HepG2 (cell line): ENCODE results near the gene EPHX1. TPM values are rescaled to one million over a fixed set of nuclear protein-coding genes. Genes with fewer than 3 reads are reported as not detected.

Experiments used
- ATAC-seq: fragments of 200-7000 bp; cut with Tn5 transposase; 3 replicates; pipeline ENCODE4 v1.9.1; 2020; ENCODE audit warnings: mild to moderate bottlenecking, moderate library complexity
- BruUV-seq: library from RNA; stranded (reverse); fragments of 400-500 nt; replicated peaks from 2 replicates; lab custom pipeline; 2021; lab: Mats Ljungman, UMichigan
- CTCF ChIA-PET: fragments of 300-600 bp; formaldehyde crosslinking; extraction: SDS; loops from one replicate; lab custom pipeline; 2021; ENCODE audit warnings: low total read pairs, inconsistent platforms, low intra/inter-chr PET ratio; lab: Yijun Ruan, JAX
- POLR2A ChIA-PET: fragments of 350-600 bp; sonication (Branson Sonifier 250); formaldehyde crosslinking; loops from one replicate; lab custom pipeline; 2020; ENCODE audit warnings: antibody characterized with exemption, inconsistent platforms; lab: Yijun Ruan, JAX
- DNase-seq: peaks from one replicate; pipeline ENCODE4 v3.0.0-alpha.2; 2015; ENCODE audit warnings: low spot score
- FAIRE-seq: peaks from 3 replicates; lab custom pipeline; 2011; peaks lifted over from hg19 to GRCh38; lab: Jason Lieb, UNC
- H2AFZ ChIP-seq: one replicate; pipeline ENCODE4 v1.6.1; 2011; ENCODE audit warnings: low read length, inconsistent platforms
- H3K27ac ChIP-seq: fragments of 300-600 bp; 3 replicates; pipeline ENCODE4 v1.8.0; 2011; ENCODE audit warnings: mixed run types, mild to moderate bottlenecking, mixed read lengths, low read length, inconsistent platforms; ENCODE audit not compliant: insufficient read depth; ENCODE audit errors: extremely low read length
- H3K27me3 ChIP-seq, 2 experiments: fragments of 200-600 bp in 1 of 2; 2 replicates in 1 of 2; 3 replicates in 1 of 2; pipeline versions ENCODE4 v1.6.0 to v1.8.0; 2011; ENCODE audit warnings: low read length in 2 of 2, mild to moderate bottlenecking in 2 of 2, moderate library complexity in 2 of 2, inconsistent platforms in 1 of 2; ENCODE audit not compliant: insufficient read depth in 2 of 2, control insufficient read depth in 1 of 2
- H3K36me3 ChIP-seq, 2 experiments: fragments of 200-600 bp in 1 of 2; replicated peaks in 1 of 2; 2 replicates in 1 of 2; 3 replicates in 1 of 2; pipeline versions ENCODE4 v1.5.1 to v1.8.0; 2011; ENCODE audit warnings: low read length in 2 of 2, inconsistent platforms in 1 of 2; ENCODE audit not compliant: insufficient read depth in 2 of 2, control insufficient read depth in 1 of 2
- H3K4me1 ChIP-seq: 2 replicates; pipeline ENCODE4 v1.5.1; 2012; ENCODE audit warnings: low read length, inconsistent platforms; ENCODE audit not compliant: insufficient read depth
- H3K4me2 ChIP-seq: 2 replicates; pipeline ENCODE4 v1.6.0; 2011; ENCODE audit warnings: low read depth, low read length, inconsistent platforms
- H3K4me3 ChIP-seq, 3 experiments: fragments of 200-600 bp in 1 of 3; sonication (generic), shearing (Covaris generic) in 1 of 3; replicated peaks in 1 of 3; 2 replicates each; pipeline ENCODE4 v1.5.1; 2011 to 2016; ENCODE audit warnings: low read length in 3 of 3, inconsistent platforms in 2 of 3, low read depth in 2 of 3, mild to moderate bottlenecking in 2 of 3, control low read depth in 1 of 3, mixed read lengths in 1 of 3; ENCODE audit not compliant: insufficient read depth in 1 of 3
- H3K79me2 ChIP-seq: one replicate; pipeline ENCODE4 v1.6.1; 2011; ENCODE audit warnings: low read length, inconsistent platforms; ENCODE audit not compliant: insufficient read depth
- H3K9ac ChIP-seq: 2 replicates; pipeline ENCODE4 v1.6.0; 2011; ENCODE audit warnings: mild to moderate bottlenecking, low read depth, low read length, inconsistent platforms; ENCODE audit not compliant: insufficient read depth
- H3K9me3 ChIP-seq: 2 replicates; pipeline ENCODE4 v1.5.1; 2012; ENCODE audit warnings: mild to moderate bottlenecking, low read length
- H4K20me1 ChIP-seq: 2 replicates; pipeline ENCODE4 v1.6.0; 2011; ENCODE audit warnings: inconsistent platforms, mild to moderate bottlenecking, low read length, moderate library complexity; ENCODE audit not compliant: insufficient read depth
- AGO2 ChIP-seq: fragments of 200-400 bp; formaldehyde crosslinking; optimal IDR thresholded peaks from 2 replicates; pipeline ENCODE3; 2017; ENCODE audit warnings: mild to moderate bottlenecking, low read depth, low read length, moderate library complexity
- MAFK ChIP-seq, 2 experiments: IDR thresholded peaks in 1 of 2; conservative IDR thresholded peaks in 1 of 2; 2 replicates each; pipeline ENCODE4 v1.6.1; 2011; ENCODE audit warnings: improper control_type of control experiment in 2 of 2, low read length in 2 of 2
- ZNF180 ChIP-seq: sonication (generic); formaldehyde crosslinking; IDR thresholded peaks from 2 replicates; pipeline ENCODE4 v1.4.0; 2020; ENCODE audit warnings: low read depth, missing genetic modification reagents, borderline replicate concordance
- WGBS: methylation state at CpG from one replicate; pipeline ENCODE4 v1.1.6; 2017; ENCODE audit warnings: low lambda C conversion rate; 5-methylcytosine and 5-hydroxymethylcytosine counted together
- in situ Hi-C: cut with HindIII; loops from 2 replicates; pipeline ENCODE4 v1.10.0; 2017; ENCODE audit warnings: low pct_unique_long_range_greater_than_20kb; ENCODE audit not compliant: extremely low pct_ligation_motif_present
- intact Hi-C: fragments of 100-400 bp; cut with micrococcal nuclease; formaldehyde crosslinking; loops from one replicate; pipeline ENCODE4 v1.10.0; 2022; ENCODE audit not compliant: unreplicated experiment
- polyA plus RNA-seq, 8 experiments: library from polyadenylated mRNA; depleted of rRNA in 3 of 8; stranded (reverse) in 7 of 8; unstranded in 1 of 8; fragments of >200 nt; fragmentation: Illumina TruSeq in 4 of 8; extraction: Trizol in 4 of 8; gene quantifications; 2 replicates each; pipeline versions ENCODE4 v1.2.1 to v1.2.3, GENCODE V29; 2011 to 2016; ENCODE audit warnings: low read depth in 4 of 8, missing spikeins in 1 of 8, mixed read lengths in 1 of 8; ENCODE audit not compliant: insufficient read depth in 1 of 8
- total RNA-seq, 5 experiments: library from RNA; depleted of rRNA; stranded (reverse); fragments of >200 nt; fragmentation: Illumina TruSeq; extraction: Trizol; gene quantifications; 2 replicates each; pipeline ENCODE4 v1.2.3, GENCODE V29; 2016; ENCODE audit warnings: low read depth in 1 of 5
- TF ChIP-seq, protein P1 (sequence below): sonication (generic); formaldehyde crosslinking; IDR thresholded peaks from 2 replicates; pipeline ENCODE4 v1.5.0; 2020; ENCODE audit warnings: missing genetic modification reagents

Gene EPHX1
- total and polyA plus RNA-seq, 2 of the 13 experiments (the other 11 are each of a cell fraction or from before 2014, with no cell fraction given) = 27.7 to 36.5 TPM

DNA sequence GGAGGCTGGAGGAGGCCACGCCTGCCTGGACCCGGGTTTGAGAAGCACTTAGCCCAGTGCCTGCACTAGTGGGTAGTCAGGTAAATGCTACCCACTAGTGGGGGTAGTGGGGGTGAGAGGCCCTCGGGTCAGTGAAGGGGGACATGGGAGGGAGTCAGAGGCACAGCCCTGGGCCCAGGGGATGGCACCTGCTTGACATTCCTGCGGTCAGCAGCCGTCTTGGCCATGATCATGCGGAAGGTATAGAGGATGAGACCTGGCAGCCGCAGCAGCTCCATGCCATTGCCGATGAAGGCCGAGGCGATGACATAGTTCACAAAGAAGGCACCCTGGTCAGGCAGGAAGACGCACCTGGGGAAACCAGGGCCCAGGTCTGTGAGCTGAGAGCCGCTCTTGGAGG is 43.5 kb downstream of the EPHX1 start:
- Histone ChIP-seq H3K4me2 (no peak overlapping the region), H3K36me3 (peaks cover 13 to 51% of the 10 kb centered on the region in 2 experiments), H4K20me1 (no peaks in the 10 kb centered on the region), H3K79me2 (no peaks in the 10 kb centered on the region), H3K9me3 (peaks cover 5% of the 10 kb centered on the region; the same call in 1 of the 2 replicates), H3K27me3 (no peaks in the 10 kb centered on the region), H3K4me1 (peaks cover 17% of the 10 kb centered on the region), H3K4me3 (no peak overlapping the region), H2AFZ (no peak overlapping the region), H3K27ac (no peak overlapping the region), H3K9ac (no peak overlapping the region)
- in situ Hi-C loops = no loop called here
- DNase-seq (no peak), FAIRE-seq (no peak), ATAC-seq (no peak)
- BruUV-seq = no TSS peak
- ChIA-PET POLR2A (no interaction called here), CTCF (no interaction called here)
- WGBS = 88% methylated on average over 4 of the region's 12 CpGs
- no peak for TF ChIP-seq ZNF180 (CRISPR knock-in tag)
- TF ChIP-seq AGO2 = peak; percentile 20
- intact Hi-C loops = no loop called here

DNA sequence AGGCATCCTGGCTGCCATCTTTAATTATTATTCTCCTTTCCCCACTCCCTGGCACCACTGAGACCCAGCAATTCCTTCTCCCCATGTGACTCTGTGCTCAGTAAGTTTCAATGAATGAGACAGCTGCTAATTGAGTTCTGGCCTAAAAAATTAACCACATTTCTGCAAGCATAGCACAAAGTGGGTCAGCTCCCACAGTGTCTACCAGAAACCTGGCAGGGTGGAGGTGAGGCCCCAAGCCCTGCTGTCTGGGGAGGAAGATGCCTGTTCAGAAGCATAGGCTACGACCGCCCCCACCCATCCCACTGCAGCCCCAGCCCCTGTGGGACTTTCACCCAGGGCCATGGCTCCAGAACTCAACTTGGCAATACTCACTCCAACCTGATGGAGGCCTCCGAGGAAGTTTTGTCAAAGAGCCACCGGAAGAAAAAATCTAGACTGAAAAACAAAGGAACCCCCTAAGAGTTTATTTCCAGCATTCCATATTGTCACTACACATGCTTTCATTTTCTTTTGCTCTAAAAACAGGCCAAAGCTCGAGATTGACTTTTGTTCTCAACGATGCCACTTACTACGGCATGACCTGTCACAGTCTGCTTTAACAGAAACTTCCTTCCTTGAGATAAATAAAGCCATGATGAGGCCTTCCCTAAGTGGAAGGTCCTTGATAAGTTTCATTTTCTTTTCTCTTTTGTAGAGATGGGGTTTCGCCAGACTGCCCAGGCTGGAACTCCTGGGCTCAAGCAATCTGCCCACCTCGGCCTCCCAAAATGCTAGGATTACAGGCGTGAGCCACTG is 45.8 kb downstream of the EPHX1 start:
- POLR2A ChIA-PET = no interaction called here
- H4K20me1 ChIP-seq = no peaks in the 10 kb centered on the region
- H2AFZ ChIP-seq = no peak overlapping the region
- no peaks in the 10 kb centered on the region for H3K27me3 ChIP-seq
- no TSS peak for BruUV-seq
- TF ChIP-seq, protein P1, sequence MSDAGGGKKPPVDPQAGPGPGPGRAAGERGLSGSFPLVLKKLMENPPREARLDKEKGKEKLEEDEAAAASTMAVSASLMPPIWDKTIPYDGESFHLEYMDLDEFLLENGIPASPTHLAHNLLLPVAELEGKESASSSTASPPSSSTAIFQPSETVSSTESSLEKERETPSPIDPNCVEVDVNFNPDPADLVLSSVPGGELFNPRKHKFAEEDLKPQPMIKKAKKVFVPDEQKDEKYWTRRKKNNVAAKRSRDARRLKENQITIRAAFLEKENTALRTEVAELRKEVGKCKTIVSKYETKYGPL = no peak
- TF ChIP-seq MAFK (conservative IDR thresholded peaks at IDR 0.05 in 1 of 2, IDR thresholded peaks at IDR 0.05 in 1 of 2; ENCODE audit: low read length in 2 of 2) = peak; percentile 21 to 25; a peak in 1 of 4 replicates
- no peak for FAIRE-seq
- H3K27ac ChIP-seq = no peak overlapping the region
- ATAC-seq = no peak
- WGBS = 97% methylated on average over 8 of the region's 10 CpGs
- no peaks in the 10 kb centered on the region for H3K79me2 ChIP-seq
- H3K9me3 ChIP-seq = no peaks in the 10 kb centered on the region; the same call in 1 of the 2 replicates
- intact Hi-C loops (no loop called here), in situ Hi-C loops (no loop called here)
- CTCF ChIA-PET = no interaction called here
- H3K36me3 ChIP-seq = peaks cover 19 to 61% of the 10 kb centered on the region in 2 experiments
- H3K4me2 ChIP-seq = no peak overlapping the region
- H3K4me1 ChIP-seq = peaks cover 17% of the 10 kb centered on the region
- no peak for DNase-seq
- no peak overlapping the region for H3K9ac ChIP-seq
- H3K4me3 ChIP-seq = no peak overlapping the region
